ENCODE data around the gene AUTS2.

The AUTS2 gene

GRCh38 chr7:69893906-69894305 lies 295.6 kb downstream of the AUTS2 start:
- no peak for DNase-seq (ENCODE audit: low read depth)

GRCh38 chr7:69895446-69895845 lies 297.2 kb downstream of the AUTS2 start:
- no peak for DNase-seq (ENCODE audit: low read depth)

GRCh38 chr7:69896121-69896520 lies 297.8 kb downstream of the AUTS2 start:
- DNase-seq (ENCODE audit: low read depth) = no peak

GRCh38 chr7:69898189-69898588 lies 299.9 kb downstream of the AUTS2 start:
- DNase-seq (ENCODE audit: low read depth) = no peak

- no peak for DNase-seq (ENCODE audit: low read depth)
These were observed 305.1 kb downstream of the AUTS2 start for GRCh38 chr7:69903410-69903809.

- DNase-seq (ENCODE audit: low read depth) = no peak
These were observed 308.2 kb downstream of the AUTS2 start for GRCh38 chr7:69906283-69906995.

GRCh38 chr7:69907720-69908119 lies 309.4 kb downstream of the AUTS2 start:
- DNase-seq (ENCODE audit: low read depth) = no peak

- no peak for DNase-seq (ENCODE audit: low read depth)
These were observed 310.2 kb downstream of the AUTS2 start for GRCh38 chr7:69908454-69908853.

- no peak for DNase-seq (ENCODE audit: low read depth)
These were observed 311.9 kb downstream of the AUTS2 start for GRCh38 chr7:69910150-69910549.

GRCh38 chr7:69911337-69911736 lies 313.1 kb downstream of the AUTS2 start:
- no peak for DNase-seq (ENCODE audit: low read depth)

- DNase-seq (ENCODE audit: low read depth) = no peak
These were observed 313.9 kb downstream of the AUTS2 start for GRCh38 chr7:69912141-69912540.

GRCh38 chr7:69912846-69913245 lies 314.6 kb downstream of the AUTS2 start:
- no peak for DNase-seq (ENCODE audit: low read depth)

GRCh38 chr7:69919426-69920111 lies 321.3 kb downstream of the AUTS2 start:
- no peak for DNase-seq (ENCODE audit: low read depth)

- no peak for DNase-seq (ENCODE audit: low read depth)
These were observed 322.5 kb downstream of the AUTS2 start for GRCh38 chr7:69920797-69921196.

- no peak for DNase-seq (ENCODE audit: low read depth)
These were observed 323.9 kb downstream of the AUTS2 start for GRCh38 chr7:69922026-69922803.

- no peak for DNase-seq (ENCODE audit: low read depth)
These were observed 329.2 kb downstream of the AUTS2 start for GRCh38 chr7:69927461-69927860.

- DNase-seq (ENCODE audit: low read depth) = no peak
These were observed 330.3 kb downstream of the AUTS2 start for GRCh38 chr7:69928621-69929020.

GRCh38 chr7:69929622-69930021 lies 331.3 kb downstream of the AUTS2 start:
- DNase-seq (ENCODE audit: low read depth) = no peak

- DNase-seq (ENCODE audit: low read depth) = no peak
These were observed 333.9 kb downstream of the AUTS2 start for GRCh38 chr7:69932034-69932628.

- DNase-seq (ENCODE audit: low read depth) = no peak
These were observed 336.0 kb downstream of the AUTS2 start for GRCh38 chr7:69934144-69934903.

GRCh38 chr7:69935107-69935506 lies 336.8 kb downstream of the AUTS2 start:
- no peak for DNase-seq (ENCODE audit: low read depth)

GRCh38 chr7:69937097-69937496 lies 338.8 kb downstream of the AUTS2 start:
- no peak for DNase-seq (ENCODE audit: low read depth)
